Measurements from ENCODE around the gene IL6ST. TPM values are rescaled to one million over a fixed set of nuclear protein-coding genes. Genes with fewer than 3 reads are reported as not detected.
A peak's percentile ranks its signal among the peaks of the same experiment; 100 is the strongest.
"Not testable (repeated sequence)": the region's sequence is repeated elsewhere in the genome, so short reads cannot be mapped to it uniquely, and the experiment has no call there.

Gene IL6ST
- total and polyA plus RNA-seq, 2 donors (not counting 1 experiment from before 2014, with no cell fraction given), result 768 to 978 TPM

- Histone ChIP-seq H3K4me1 (ENCODE audit: control insufficient read depth, extremely low read depth, insufficient read depth, low read length) (peaks cover 5% of the 10 kb centered on the region), H3K79me2 (ENCODE audit: control insufficient read depth, insufficient read depth, low read length) (peaks cover 61% of the 10 kb centered on the region), H3K4me3 (replicated peaks in 1 of 4; ENCODE audit: control extremely low read depth in 1 of 4, insufficient read depth in 1 of 4, low read depth in 3 of 4, low read length in 4 of 4) (peak overlapping the region; percentile 55 to 95 (median 86)), H3K9ac (ENCODE audit: insufficient read depth, low read length) (peak overlapping the region; percentile 98), H4K20me1 (ENCODE audit: control insufficient read depth, extremely low read depth, insufficient read depth, low read length) (peaks cover 6% of the 10 kb centered on the region), H3K27me3 (ENCODE audit: control insufficient read depth, insufficient read depth, low read length) (no peaks in the 10 kb centered on the region), H3K4me2 (ENCODE audit: extremely low read depth, insufficient read depth, low read length) (peak overlapping the region; percentile 53), H2AFZ (ENCODE audit: low read length) (no peak overlapping the region), H3K9me3 (ENCODE audit: control insufficient read depth, insufficient read depth, low read depth, low read length) (no peaks in the 10 kb centered on the region), H3K36me3 (ENCODE audit: control insufficient read depth, insufficient read depth, low read length) (no peaks in the 10 kb centered on the region), H3K27ac (ENCODE audit: insufficient read depth, low read length) (peak overlapping the region; percentile 98)
- TF ChIP-seq EZH2 (IDR thresholded peaks at IDR 0.05; ENCODE audit: low read length, missing control alignments), result no peak
- TF ChIP-seq, protein P1, sequence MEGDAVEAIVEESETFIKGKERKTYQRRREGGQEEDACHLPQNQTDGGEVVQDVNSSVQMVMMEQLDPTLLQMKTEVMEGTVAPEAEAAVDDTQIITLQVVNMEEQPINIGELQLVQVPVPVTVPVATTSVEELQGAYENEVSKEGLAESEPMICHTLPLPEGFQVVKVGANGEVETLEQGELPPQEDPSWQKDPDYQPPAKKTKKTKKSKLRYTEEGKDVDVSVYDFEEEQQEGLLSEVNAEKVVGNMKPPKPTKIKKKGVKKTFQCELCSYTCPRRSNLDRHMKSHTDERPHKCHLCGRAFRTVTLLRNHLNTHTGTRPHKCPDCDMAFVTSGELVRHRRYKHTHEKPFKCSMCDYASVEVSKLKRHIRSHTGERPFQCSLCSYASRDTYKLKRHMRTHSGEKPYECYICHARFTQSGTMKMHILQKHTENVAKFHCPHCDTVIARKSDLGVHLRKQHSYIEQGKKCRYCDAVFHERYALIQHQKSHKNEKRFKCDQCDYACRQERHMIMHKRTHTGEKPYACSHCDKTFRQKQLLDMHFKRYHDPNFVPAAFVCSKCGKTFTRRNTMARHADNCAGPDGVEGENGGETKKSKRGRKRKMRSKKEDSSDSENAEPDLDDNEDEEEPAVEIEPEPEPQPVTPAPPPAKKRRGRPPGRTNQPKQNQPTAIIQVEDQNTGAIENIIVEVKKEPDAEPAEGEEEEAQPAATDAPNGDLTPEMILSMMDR (conservative IDR thresholded peaks at IDR 0.05 in 1 of 2, IDR thresholded peaks at IDR 0.05 in 1 of 2; ENCODE audit: low read depth in 1 of 2, low read length in 2 of 2), result no peak
- DNase-seq (ENCODE audit: low read depth in 2 of 2), result peak in 1 of 2 donors; percentile 40
These were observed 850 bp downstream of the IL6ST start for GRCh38 chr5:55993731-55994494.

DNA sequence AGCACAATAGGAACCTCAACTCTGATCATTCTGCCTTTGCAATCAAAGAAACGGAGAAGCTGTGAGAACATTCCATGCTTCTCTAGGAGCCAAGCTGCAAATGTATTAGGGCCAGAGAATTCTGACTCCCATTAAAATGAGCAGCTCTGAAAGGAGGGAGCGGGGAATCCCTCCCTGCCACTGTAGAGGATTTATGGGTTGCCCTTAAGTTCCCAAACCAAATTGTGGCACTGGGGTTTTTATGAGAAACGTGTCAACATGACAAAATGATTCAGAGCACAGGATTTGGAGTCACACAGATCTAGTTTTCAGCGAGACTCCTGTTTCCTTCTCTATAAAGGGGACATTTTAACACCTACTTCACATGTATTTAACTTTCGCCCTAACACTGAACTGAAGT lies 1.8 kb downstream of the IL6ST start:
- H3K27ac ChIP-seq (ENCODE audit: insufficient read depth, low read length), result peak overlapping the region; percentile 98
- H3K9me3 ChIP-seq (ENCODE audit: control insufficient read depth, insufficient read depth, low read depth, low read length), result no peaks in the 10 kb centered on the region
- H3K4me2 ChIP-seq (ENCODE audit: extremely low read depth, insufficient read depth, low read length), result peak overlapping the region; percentile 53
- H2AFZ ChIP-seq (ENCODE audit: low read length), result no peak overlapping the region
- H3K27me3 ChIP-seq (ENCODE audit: control insufficient read depth, insufficient read depth, low read length), result no peaks in the 10 kb centered on the region
- TF ChIP-seq EZH2 (IDR thresholded peaks at IDR 0.05; ENCODE audit: low read length, missing control alignments), result no peak
- TF ChIP-seq, protein P1 (conservative IDR thresholded peaks at IDR 0.05 in 1 of 2, IDR thresholded peaks at IDR 0.05 in 1 of 2; ENCODE audit: low read depth in 1 of 2, low read length in 2 of 2), result no peak
- H4K20me1 ChIP-seq (ENCODE audit: control insufficient read depth, extremely low read depth, insufficient read depth, low read length), result peaks cover 6% of the 10 kb centered on the region
- H3K79me2 ChIP-seq (ENCODE audit: control insufficient read depth, insufficient read depth, low read length), result peaks cover 69% of the 10 kb centered on the region
- DNase-seq (ENCODE audit: low read depth in 2 of 2), result peak in 1 of 2 donors; percentile 57
- peaks cover 5% of the 10 kb centered on the region for H3K4me1 ChIP-seq (ENCODE audit: control insufficient read depth, extremely low read depth, insufficient read depth, low read length)
- no peaks in the 10 kb centered on the region for H3K36me3 ChIP-seq (ENCODE audit: control insufficient read depth, insufficient read depth, low read length)
- H3K4me3 ChIP-seq (replicated peaks in 1 of 4; ENCODE audit: control extremely low read depth in 1 of 4, insufficient read depth in 1 of 4, low read depth in 3 of 4, low read length in 4 of 4), result peak overlapping the region; percentile 55 to 95 (median 86)
- peak overlapping the region; percentile 39 for H3K9ac ChIP-seq (ENCODE audit: insufficient read depth, low read length)

GRCh38 chr5:55991768-55992486 lies 2.8 kb downstream of the IL6ST start:
- peaks cover 5% of the 10 kb centered on the region for H3K4me1 ChIP-seq (ENCODE audit: control insufficient read depth, extremely low read depth, insufficient read depth, low read length)
- peak overlapping the region; percentile 55 to 95 (median 86) for H3K4me3 ChIP-seq (replicated peaks in 1 of 4; ENCODE audit: control extremely low read depth in 1 of 4, insufficient read depth in 1 of 4, low read depth in 3 of 4, low read length in 4 of 4)
- peaks cover 6% of the 10 kb centered on the region for H4K20me1 ChIP-seq (ENCODE audit: control insufficient read depth, extremely low read depth, insufficient read depth, low read length)
- H3K9me3 ChIP-seq (ENCODE audit: control insufficient read depth, insufficient read depth, low read depth, low read length), result no peaks in the 10 kb centered on the region
- H3K27me3 ChIP-seq (ENCODE audit: control insufficient read depth, insufficient read depth, low read length), result no peaks in the 10 kb centered on the region
- DNase-seq (ENCODE audit: low read depth in 2 of 2), result peak in 1 of 2 donors; percentile 58
- H2AFZ ChIP-seq (ENCODE audit: low read length), result no peak overlapping the region
- peak overlapping the region; percentile 53 for H3K4me2 ChIP-seq (ENCODE audit: extremely low read depth, insufficient read depth, low read length)
- no peak for TF ChIP-seq EZH2 (IDR thresholded peaks at IDR 0.05; ENCODE audit: low read length, missing control alignments)
- TF ChIP-seq, protein P1 (conservative IDR thresholded peaks at IDR 0.05 in 1 of 2, IDR thresholded peaks at IDR 0.05 in 1 of 2; ENCODE audit: low read depth in 1 of 2, low read length in 2 of 2), result no peak
- peak overlapping the region; percentile 29 for H3K27ac ChIP-seq (ENCODE audit: insufficient read depth, low read length)
- H3K79me2 ChIP-seq (ENCODE audit: control insufficient read depth, insufficient read depth, low read length), result peaks cover 80% of the 10 kb centered on the region
- H3K9ac ChIP-seq (ENCODE audit: insufficient read depth, low read length), result no peak overlapping the region
- H3K36me3 ChIP-seq (ENCODE audit: control insufficient read depth, insufficient read depth, low read length), result peaks cover under 1% of the 10 kb centered on the region

GRCh38 chr5:55990895-55991294 lies 3.9 kb downstream of the IL6ST start:
- H3K36me3 ChIP-seq (ENCODE audit: control insufficient read depth, insufficient read depth, low read length); H3K9ac ChIP-seq (ENCODE audit: insufficient read depth, low read length); H4K20me1 ChIP-seq (ENCODE audit: control insufficient read depth, extremely low read depth, insufficient read depth, low read length); H3K9me3 ChIP-seq (ENCODE audit: control insufficient read depth, insufficient read depth, low read depth, low read length); H3K27ac ChIP-seq (ENCODE audit: insufficient read depth, low read length); H2AFZ ChIP-seq (ENCODE audit: low read length); DNase-seq (ENCODE audit: low read depth in 2 of 2); H3K27me3 ChIP-seq (ENCODE audit: control insufficient read depth, insufficient read depth, low read length); H3K4me1 ChIP-seq (ENCODE audit: control insufficient read depth, extremely low read depth, insufficient read depth, low read length): not testable (repeated sequence)
- Histone ChIP-seq H3K79me2 (ENCODE audit: control insufficient read depth, insufficient read depth, low read length) (peaks cover 87% of the 10 kb centered on the region), H3K4me2 (ENCODE audit: extremely low read depth, insufficient read depth, low read length) (peak overlapping the region; percentile 53), H3K4me3 (replicated peaks in 1 of 4; ENCODE audit: control extremely low read depth in 1 of 4, insufficient read depth in 1 of 4, low read depth in 3 of 4, low read length in 4 of 4) (peak overlapping the region in 3 of 4 experiments; percentile 30 to 95 (median 94))

Data from fibroblast of lung (primary cell).